Adipose tissue (tissue), 3 donors: ENCODE data around the gene UCN2. TPM values are rescaled to one million over a fixed set of nuclear protein-coding genes. Genes with fewer than 3 reads are reported as not detected.

ENCODE experiments used
- H3K27ac ChIP-seq: one replicate; pipeline ENCODE4 v1.5.1; 2013; ENCODE audit warnings: low read depth, low read length
- WGBS, 3 donors: extraction: QIAGEN DNeasy Blood & Tissue Kit; methylation state at CpG; one replicate each; pipeline ENCODE4 v1.1.7; 2013; 5-methylcytosine and 5-hydroxymethylcytosine counted together
- polyA plus RNA-seq, 3 donors: library from polyadenylated mRNA; stranded (reverse); fragments of 200-250 nt; gene quantifications; one replicate each; pipeline ENCODE4 v1.2.3, GENCODE V29; 2013
- donor health status: healthy with polysubstance abuse.
- donor health status: Bipolar disorder and iron deficiency.
- donor health status: healthy.

Gene UCN2
- polyA plus RNA-seq, 3 donors: 0.04 TPM; not detected in 2

GRCh38 chr3:48567090-48567489, 3.5 kb upstream of the UCN2 start:
- H3K27ac ChIP-seq: no peak overlapping the region
- 85 to 91% (median 87%) methylated on average over 5 of the region's 5 CpGs for WGBS, 3 donors

- WGBS, 3 donors: 79 to 92% (median 90%) methylated on average over 9 of the region's 9 CpGs
- H3K27ac ChIP-seq: no peak overlapping the region
These were observed 2.8 kb upstream of the UCN2 start for GRCh38 chr3:48566401-48566760.

GRCh38 chr3:48565591-48566400, 2.2 kb upstream of the UCN2 start:
- 45 to 81% (median 50%) methylated on average over 7 of the region's 7 CpGs for WGBS, 3 donors

GRCh38 chr3:48565186-48565585, 1.6 kb upstream of the UCN2 start:
- H3K27ac ChIP-seq: no peak overlapping the region
- WGBS, 3 donors: 85 to 88% (median 87%) methylated on average over 11 of the region's 11 CpGs

More at GRCh38 chr3:48565591-48566400, 2.2 kb upstream of the UCN2 start:
- H3K27ac ChIP-seq: no peak overlapping the region

GRCh38 chr3:48564667-48565066, 1.1 kb upstream of the UCN2 start:
- 83 to 89% (median 86%) methylated on average over 11 of the region's 11 CpGs for WGBS, 3 donors
- no peak overlapping the region for H3K27ac ChIP-seq

- WGBS, 3 donors: 55 to 82% (median 59%) methylated on average over 10 of the region's 10 CpGs
These were observed 441 bp upstream of the UCN2 start for GRCh38 chr3:48564022-48564421.

GRCh38 chr3:48562367-48563095, 1.1 kb downstream of the UCN2 start:
- 89 to 93% (median 91%) methylated on average over 20 of the region's 20 CpGs for WGBS, 3 donors
- H3K27ac ChIP-seq: no peak overlapping the region

More at GRCh38 chr3:48564022-48564421, 441 bp upstream of the UCN2 start:
- no peak overlapping the region for H3K27ac ChIP-seq

GRCh38 chr3:48561045-48561736, 2.4 kb downstream of the UCN2 start:
- WGBS, 3 donors: 35 to 49% (median 38%) methylated on average over 21 of the region's 21 CpGs
- peak overlapping the region; percentile 22 for H3K27ac ChIP-seq

GRCh38 chr3:48560648-48561018, 2.9 kb downstream of the UCN2 start:
- 10 to 31% (median 11%) methylated on average over 3 to 5 of the region's 5 CpGs for WGBS, 3 donors
- no peak overlapping the region for H3K27ac ChIP-seq

- H3K27ac ChIP-seq: no peak overlapping the region
- 46 to 56% (median 54%) methylated on average over 6 of the region's 6 CpGs for WGBS, 3 donors
These were observed 5.0 kb downstream of the UCN2 start for GRCh38 chr3:48558493-48559134.

- WGBS, 3 donors: 0 to 1% (median 0%) methylated on average over 53 of the region's 53 CpGs
- no peak within 1 kb of the TSS for H3K27ac ChIP-seq
These were observed 6.6 kb downstream of the UCN2 start, which contains the start of gene PFKFB4 for GRCh38 chr3:48556796-48557626. Gene PFKFB4, minus strand, starts transcription at chr3:48556803. Its CDS starts 26 bp downstream, at chr3:48556777.

GRCh38 chr3:48555949-48556795, 7.4 kb downstream of the UCN2 start:
- 10 to 22% (median 22%) methylated on average over 25 to 29 of the region's 29 CpGs for WGBS, 3 donors
- H3K27ac ChIP-seq: no peak overlapping the region

GRCh38 chr3:48555231-48555948, 8.2 kb downstream of the UCN2 start:
- WGBS, 3 donors: 47 to 95% (median 92%) methylated on average over 10 of the region's 10 CpGs

GRCh38 chr3:48553886-48554845, 9.4 kb downstream of the UCN2 start:
- WGBS, 3 donors: 76 to 82% (median 82%) methylated on average over 14 of the region's 14 CpGs
- no peak overlapping the region for H3K27ac ChIP-seq

More at GRCh38 chr3:48555231-48555948, 8.2 kb downstream of the UCN2 start:
- no peak overlapping the region for H3K27ac ChIP-seq

GRCh38 chr3:48553361-48553760, 10.2 kb downstream of the UCN2 start:
- H3K27ac ChIP-seq: no peak overlapping the region
- WGBS, 3 donors: 61 to 80% (median 80%) methylated on average over 5 of the region's 5 CpGs
